SK-N-SH (cell line): ENCODE results near the gene CST11.

Experiments
- FOXM1 ChIP-seq: IDR thresholded peaks from 2 replicates; pipeline ENCODE4 v1.4.0; 2012; ENCODE audit warnings: low read depth, mild to moderate bottlenecking
- POLR2AphosphoS5 ChIP-seq: IDR thresholded peaks from 2 replicates; pipeline ENCODE4 v1.6.1; 2012; ENCODE audit warnings: low read depth, low read length
- RAD21 ChIP-seq: IDR thresholded peaks from 2 replicates; pipeline ENCODE4 v1.6.1; 2012; ENCODE audit warnings: mild to moderate bottlenecking, low read length
- SMC3 ChIP-seq: IDR thresholded peaks from 2 replicates; pipeline ENCODE4 v1.6.1; 2012; ENCODE audit warnings: low read depth, low read length, improper control_type of control experiment
- TF ChIP-seq, protein P1 (sequence below): fragments of 200-600 bp; sonication (generic); IDR thresholded peaks from 2 replicates; pipeline ENCODE4 v1.6.1; 2017; ENCODE audit warnings: antibody characterized with exemption, mild to moderate bottlenecking, moderate library complexity
- TF ChIP-seq, protein P2 (sequence below): fragments of 150-350 bp; IDR thresholded peaks from 2 replicates; pipeline ENCODE4 v1.6.1; 2016; ENCODE audit warnings: mild to moderate bottlenecking, low read depth, low read length

DNA sequence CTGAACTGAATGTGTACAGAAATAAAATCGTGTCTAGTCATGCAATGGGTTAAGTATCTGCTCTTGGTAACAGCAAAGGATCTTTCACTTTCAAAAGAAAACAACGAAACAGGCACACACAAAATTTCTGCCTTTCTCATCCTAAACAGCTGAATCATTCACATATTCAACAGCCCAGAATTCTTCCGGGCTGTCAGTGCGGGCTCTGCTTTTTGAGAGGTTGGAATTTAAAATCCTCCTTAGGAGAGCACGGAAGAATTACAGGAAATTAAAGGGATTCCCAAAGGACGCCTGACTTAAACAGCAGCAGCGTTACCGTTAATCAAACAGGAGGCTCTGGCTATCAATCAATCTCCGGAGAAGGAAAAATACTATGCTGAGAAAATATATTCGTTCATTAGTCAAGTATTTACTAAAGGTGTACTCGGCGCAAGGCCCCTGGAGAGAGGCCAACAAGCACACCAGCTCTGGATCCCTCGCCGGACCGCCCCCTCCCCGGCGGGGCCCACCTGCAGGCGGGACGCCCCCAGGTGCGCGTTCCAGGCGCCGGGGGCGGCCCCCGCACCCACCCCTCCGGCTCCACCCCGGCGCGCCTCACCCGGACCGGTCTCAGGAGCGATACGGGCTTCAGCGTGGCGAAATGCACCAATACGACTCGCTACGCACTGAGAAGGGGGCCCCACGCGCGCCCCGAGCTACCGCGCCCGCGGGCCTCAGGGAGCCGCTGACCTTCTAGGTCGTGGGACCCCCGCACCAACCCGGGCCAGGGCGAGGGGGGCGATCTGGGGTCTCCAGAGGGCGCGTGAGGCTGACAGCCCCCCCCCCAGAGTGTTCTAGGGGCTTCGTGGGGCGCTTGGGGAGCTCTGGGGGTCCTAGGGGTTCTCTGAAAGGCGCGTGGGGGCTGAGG is 32.4 kb downstream of the CST11 start:
- TF ChIP-seq RAD21 (no peak), FOXM1 (no peak), POLR2AphosphoS5 (no peak), SMC3 (no peak)
- TF ChIP-seq, protein P1, sequence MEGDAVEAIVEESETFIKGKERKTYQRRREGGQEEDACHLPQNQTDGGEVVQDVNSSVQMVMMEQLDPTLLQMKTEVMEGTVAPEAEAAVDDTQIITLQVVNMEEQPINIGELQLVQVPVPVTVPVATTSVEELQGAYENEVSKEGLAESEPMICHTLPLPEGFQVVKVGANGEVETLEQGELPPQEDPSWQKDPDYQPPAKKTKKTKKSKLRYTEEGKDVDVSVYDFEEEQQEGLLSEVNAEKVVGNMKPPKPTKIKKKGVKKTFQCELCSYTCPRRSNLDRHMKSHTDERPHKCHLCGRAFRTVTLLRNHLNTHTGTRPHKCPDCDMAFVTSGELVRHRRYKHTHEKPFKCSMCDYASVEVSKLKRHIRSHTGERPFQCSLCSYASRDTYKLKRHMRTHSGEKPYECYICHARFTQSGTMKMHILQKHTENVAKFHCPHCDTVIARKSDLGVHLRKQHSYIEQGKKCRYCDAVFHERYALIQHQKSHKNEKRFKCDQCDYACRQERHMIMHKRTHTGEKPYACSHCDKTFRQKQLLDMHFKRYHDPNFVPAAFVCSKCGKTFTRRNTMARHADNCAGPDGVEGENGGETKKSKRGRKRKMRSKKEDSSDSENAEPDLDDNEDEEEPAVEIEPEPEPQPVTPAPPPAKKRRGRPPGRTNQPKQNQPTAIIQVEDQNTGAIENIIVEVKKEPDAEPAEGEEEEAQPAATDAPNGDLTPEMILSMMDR = no peak
- TF ChIP-seq, protein P2, sequence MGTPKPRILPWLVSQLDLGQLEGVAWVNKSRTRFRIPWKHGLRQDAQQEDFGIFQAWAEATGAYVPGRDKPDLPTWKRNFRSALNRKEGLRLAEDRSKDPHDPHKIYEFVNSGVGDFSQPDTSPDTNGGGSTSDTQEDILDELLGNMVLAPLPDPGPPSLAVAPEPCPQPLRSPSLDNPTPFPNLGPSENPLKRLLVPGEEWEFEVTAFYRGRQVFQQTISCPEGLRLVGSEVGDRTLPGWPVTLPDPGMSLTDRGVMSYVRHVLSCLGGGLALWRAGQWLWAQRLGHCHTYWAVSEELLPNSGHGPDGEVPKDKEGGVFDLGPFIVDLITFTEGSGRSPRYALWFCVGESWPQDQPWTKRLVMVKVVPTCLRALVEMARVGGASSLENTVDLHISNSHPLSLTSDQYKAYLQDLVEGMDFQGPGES = no peak
